ENCODE data around the gene GALNT1. TPM values are rescaled to one million over a fixed set of nuclear protein-coding genes. Genes with fewer than 3 reads are reported as not detected.

The GALNT1 gene
- total and polyA plus RNA-seq, 9 of the 15 experiments (the other 6 are each of a cell fraction or from before 2014, with no cell fraction given) = 14.4 to 54.1 (median 36.6) TPM

DNA sequence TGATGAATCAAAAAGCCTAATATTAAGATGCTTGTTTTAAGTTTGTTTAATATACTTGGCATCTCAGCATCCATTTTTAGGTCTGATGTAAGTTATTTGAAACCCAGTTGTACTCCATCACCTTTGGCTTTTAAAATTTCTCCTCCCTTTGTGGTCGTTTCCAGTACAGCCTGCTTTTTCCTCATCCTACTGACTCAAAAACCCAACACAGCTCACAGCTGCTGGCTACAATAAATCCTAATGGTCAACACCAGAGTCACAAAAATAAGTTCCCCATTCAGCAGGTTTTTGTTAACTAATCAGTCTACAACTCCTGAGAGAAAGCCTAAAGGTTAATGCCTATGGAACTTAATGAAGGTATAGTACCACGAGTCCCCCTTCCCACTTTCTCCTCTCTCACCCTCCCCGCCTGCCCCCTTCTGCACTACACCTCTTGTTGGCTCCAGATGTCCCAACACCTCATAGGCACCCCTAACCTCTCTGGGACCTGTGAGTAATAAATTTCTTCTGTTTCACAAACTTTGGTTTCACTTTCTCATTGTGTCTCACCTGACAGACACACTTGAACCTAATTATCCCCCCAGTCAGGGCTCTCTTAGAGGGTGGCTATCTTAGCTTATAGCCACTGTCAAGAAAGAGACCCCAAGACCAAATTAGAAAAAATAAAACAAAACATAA, 148.6 kb downstream of the GALNT1 start:
- Histone ChIP-seq H3K9me3 (replicated peaks; ENCODE audit: control insufficient read depth, insufficient read depth, low read depth, low read length) (no peaks in the 10 kb centered on the region), H3K9ac (ENCODE audit: insufficient read depth in 1 of 2, low read depth in 2 of 2, low read length in 2 of 2) (peak overlapping the region; percentile 11 to 89; a peak in 1 of 4 replicates), H3K4me3 (peak overlapping the region; percentile 10), H3K27ac (ENCODE audit: extremely low read depth, low read depth, low read length) (peak overlapping the region; percentile 29; the same call in 2 of the 3 replicates), H3K36me3 (ENCODE audit: control insufficient read depth, insufficient read depth, low read length) (no peaks in the 10 kb centered on the region), H3K4me1 (replicated peaks in 1 of 2; ENCODE audit: control insufficient read depth in 2 of 2, insufficient read depth in 2 of 2, low read length in 2 of 2) (peaks cover 7% of the 10 kb centered on the region in 2 experiments; a peak in 4 of 5 replicates), H2AFZ (ENCODE audit: low read depth, low read length) (peak overlapping the region; percentile 71), H3K27me3 (ENCODE audit: control insufficient read depth in 2 of 2, insufficient read depth in 2 of 2, low read length in 2 of 2) (no peaks in the 10 kb centered on the region), H3K79me2 (ENCODE audit: control insufficient read depth, insufficient read depth, low read length) (no peaks in the 10 kb centered on the region), H4K20me1 (replicated peaks; ENCODE audit: control insufficient read depth, insufficient read depth, low read length) (no peaks in the 10 kb centered on the region), H3K9me1 (ENCODE audit: control insufficient read depth, insufficient read depth, low read length) (no peaks in the 10 kb centered on the region), H3K4me2 (ENCODE audit: insufficient read depth, low read length) (peak overlapping the region; percentile 81)
- ATAC-seq = peak; percentile 55
- peak in 1 of 4 experiments; percentile 7 for DNase-seq (ENCODE audit: extremely low read depth in 1 of 4, low spot score in 3 of 4)
- FAIRE-seq = no peak
- CTCF ChIA-PET (ENCODE audit: low intra/inter-chr PET ratio) = no interaction called here
- 10% methylated on average over 3 of the region's 3 CpGs for WGBS (ENCODE audit: insufficient coverage, low coverage, missing lambda C conversion rate)
- intact Hi-C loops (cut with micrococcal nuclease) (no loop called here), in situ Hi-C loops (cut with MboI) (no loop called here)
- POLR2A ChIA-PET = interaction anchor here (1.0 to 1.2 kb wide), 2 partner anchors 8 to 9 kb away, joined by 5 to 6 read pairs; no protein-coding TSS in a partner anchor
- BruUV-seq (replicated peaks) = no TSS peak
- TF ChIP-seq, protein P1, sequence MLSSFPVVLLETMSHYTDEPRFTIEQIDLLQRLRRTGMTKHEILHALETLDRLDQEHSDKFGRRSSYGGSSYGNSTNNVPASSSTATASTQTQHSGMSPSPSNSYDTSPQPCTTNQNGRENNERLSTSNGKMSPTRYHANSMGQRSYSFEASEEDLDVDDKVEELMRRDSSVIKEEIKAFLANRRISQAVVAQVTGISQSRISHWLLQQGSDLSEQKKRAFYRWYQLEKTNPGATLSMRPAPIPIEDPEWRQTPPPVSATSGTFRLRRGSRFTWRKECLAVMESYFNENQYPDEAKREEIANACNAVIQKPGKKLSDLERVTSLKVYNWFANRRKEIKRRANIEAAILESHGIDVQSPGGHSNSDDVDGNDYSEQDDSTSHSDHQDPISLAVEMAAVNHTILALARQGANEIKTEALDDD (IDR thresholded peaks at IDR 0.05) = no peak
- TF ChIP-seq PRPF4 (IDR thresholded peaks at IDR 0.05; ENCODE audit: insufficient read depth, low read depth, low read length, poor library complexity, severe bottlenecking) = no peak
- no peak for TF ChIP-seq MXI1 (IDR thresholded peaks at IDR 0.05; ENCODE audit: low read depth, low read length)
- no peak for TF ChIP-seq NKRF (IDR thresholded peaks at IDR 0.05; ENCODE audit: borderline replicate concordance)
- no peak for TF ChIP-seq ZBTB40 (IDR thresholded peaks at IDR 0.05)
- no peak for TF ChIP-seq ZBTB40 (CRISPR knock-in tag; IDR thresholded peaks at IDR 0.05)

Data from K562 (cell line).